HEK293 (cell line): ENCODE measurements around the gene ZC3H7B.

Experiments used
- CTCF ChIA-PET: fragments of 350-600 bp; formaldehyde crosslinking; extraction: SDS; loops from one replicate; lab custom pipeline; 2021; ENCODE audit warnings: antibody characterized with exemption; lab: Yijun Ruan, JAX
- POLR2A ChIA-PET: fragments of 300-600 bp; formaldehyde crosslinking; extraction: SDS; loops from one replicate; lab custom pipeline; 2020; ENCODE audit warnings: antibody characterized with exemption, inconsistent platforms; lab: Yijun Ruan, JAX
- H3K27ac ChIP-seq: fragments of 200-500 bp; sonication (Bioruptor generic); 2 replicates; pipeline ENCODE4 v1.5.1; 2014; ENCODE audit warnings: low read depth, low read length, control low read depth, inconsistent platforms; ENCODE audit errors: extremely low read depth
- H3K36me3 ChIP-seq, 2 experiments: fragments of 200-500 bp in 1 of 2; sonication (Bioruptor generic) in 1 of 2; 1 replicate in 1 of 2; 2 replicates in 1 of 2; pipeline ENCODE4 v1.5.1; 2014 to 2017; ENCODE audit warnings: inconsistent platforms in 2 of 2, low read length in 2 of 2; ENCODE audit not compliant: control insufficient read depth in 2 of 2, insufficient read depth in 1 of 2
- H3K4me1 ChIP-seq: fragments of 200-500 bp; sonication (Bioruptor generic); 2 replicates; pipeline ENCODE4 v1.5.1; 2014; ENCODE audit warnings: mild to moderate bottlenecking, low read length, inconsistent platforms; ENCODE audit not compliant: control insufficient read depth, insufficient read depth
- H3K4me3 ChIP-seq: 2 replicates; pipeline ENCODE4 v1.5.1; 2011; ENCODE audit warnings: low read depth, mild to moderate bottlenecking, control low read depth, low read length, moderate library complexity
- H3K9me3 ChIP-seq: fragments of 200-500 bp; sonication (Bioruptor generic); 2 replicates; pipeline ENCODE4 v1.5.1; 2014; ENCODE audit warnings: low read depth, low read length, inconsistent platforms; ENCODE audit not compliant: control insufficient read depth, insufficient read depth
- EGR2 ChIP-seq: fragments of 450-650 bp; formaldehyde crosslinking; IDR thresholded peaks from 2 replicates; pipeline ENCODE4 v1.5.1; 2016; ENCODE audit warnings: low read depth, missing biosample characterization, missing genetic modification characterization
- GLIS2 ChIP-seq: fragments of 450-650 bp; formaldehyde crosslinking; IDR thresholded peaks from 2 replicates; pipeline ENCODE4 v1.5.1; 2016; ENCODE audit warnings: missing biosample characterization, missing genetic modification characterization
- KLF16 ChIP-seq: fragments of 450-650 bp; formaldehyde crosslinking; IDR thresholded peaks from 2 replicates; pipeline ENCODE4 v1.5.1; 2017; ENCODE audit warnings: missing biosample characterization, missing genetic modification characterization
- PRDM1 ChIP-seq: fragments of 450-650 bp; formaldehyde crosslinking; IDR thresholded peaks from 2 replicates; pipeline ENCODE4; 2016; ENCODE audit warnings: missing biosample characterization, missing genetic modification characterization
- SCRT2 ChIP-seq: fragments of 450-650 bp; formaldehyde crosslinking; IDR thresholded peaks from 2 replicates; pipeline ENCODE4 v1.5.1; 2016; ENCODE audit warnings: missing biosample characterization, missing genetic modification characterization
- TRIM28 ChIP-seq: IDR thresholded peaks from 2 replicates; pipeline ENCODE4 v1.6.1; 2011; ENCODE audit warnings: low read length, control low read depth, borderline replicate concordance
- ZBTB8A ChIP-seq: fragments of 450-650 bp; formaldehyde crosslinking; IDR thresholded peaks from 2 replicates; pipeline ENCODE4 v1.5.1; 2016; ENCODE audit warnings: missing biosample characterization, missing genetic modification characterization
- ZFHX2 ChIP-seq: fragments of 450-650 bp; formaldehyde crosslinking; conservative IDR thresholded peaks from 2 replicates; pipeline ENCODE4 v1.5.1; 2016; ENCODE audit warnings: missing biosample characterization, missing genetic modification characterization
- ZNF121 ChIP-seq: fragments of 450-650 bp; formaldehyde crosslinking; IDR thresholded peaks from 2 replicates; pipeline ENCODE4 v1.5.1; 2016; ENCODE audit warnings: missing biosample characterization, missing genetic modification characterization
- ZNF146 ChIP-seq: fragments of 450-650 bp; formaldehyde crosslinking; IDR thresholded peaks from 2 replicates; pipeline ENCODE4 v1.5.1; 2016; ENCODE audit warnings: missing biosample characterization, missing genetic modification characterization
- ZNF354C ChIP-seq: fragments of 450-650 bp; formaldehyde crosslinking; IDR thresholded peaks from 2 replicates; pipeline ENCODE4 v1.5.1; 2016; ENCODE audit warnings: missing biosample characterization, missing genetic modification characterization, low read depth, borderline replicate concordance
- ZNF416 ChIP-seq: fragments of 450-650 bp; formaldehyde crosslinking; IDR thresholded peaks from 2 replicates; pipeline ENCODE4 v1.5.1; 2016; ENCODE audit warnings: missing biosample characterization, missing genetic modification characterization
- ZNF426 ChIP-seq: fragments of 450-650 bp; formaldehyde crosslinking; IDR thresholded peaks from 2 replicates; pipeline ENCODE4 v1.5.1; 2017; ENCODE audit warnings: missing biosample characterization, missing genetic modification characterization, mild to moderate bottlenecking, inconsistent platforms, moderate library complexity
- ZNF433 ChIP-seq: fragments of 450-650 bp; formaldehyde crosslinking; IDR thresholded peaks from 2 replicates; pipeline ENCODE4 v1.5.1; 2016; ENCODE audit warnings: missing biosample characterization, missing genetic modification characterization, low read depth
- ZNF529 ChIP-seq: fragments of 450-650 bp; formaldehyde crosslinking; IDR thresholded peaks from 2 replicates; pipeline ENCODE4 v1.5.1; 2017; ENCODE audit warnings: missing genetic modification characterization, missing biosample characterization; ENCODE audit not compliant: insufficient replicate concordance
- ZNF560 ChIP-seq: fragments of 450-650 bp; formaldehyde crosslinking; IDR thresholded peaks from 2 replicates; pipeline ENCODE4 v1.5.1; 2017; ENCODE audit warnings: missing biosample characterization, missing genetic modification characterization, borderline replicate concordance
- ZNF776 ChIP-seq: fragments of 450-650 bp; formaldehyde crosslinking; IDR thresholded peaks from 2 replicates; pipeline ENCODE4 v1.5.0; 2017; ENCODE audit warnings: missing biosample characterization, missing genetic modification characterization, borderline replicate concordance
- ZNF791 ChIP-seq: fragments of 450-650 bp; formaldehyde crosslinking; IDR thresholded peaks from 2 replicates; pipeline ENCODE4 v1.5.1; 2016; ENCODE audit warnings: missing biosample characterization, missing genetic modification characterization
- ZSCAN16 ChIP-seq: fragments of 450-650 bp; formaldehyde crosslinking; IDR thresholded peaks from 2 replicates; pipeline ENCODE4 v1.5.1; 2016; ENCODE audit warnings: missing biosample characterization, missing genetic modification characterization
- ZSCAN30 ChIP-seq: fragments of 450-650 bp; IDR thresholded peaks from 2 replicates; pipeline ENCODE4 v1.5.1; 2018; ENCODE audit warnings: missing biosample characterization, mild to moderate bottlenecking, missing genetic modification characterization, moderate library complexity
- TF ChIP-seq, protein P1 (sequence below): fragments of 450-650 bp; formaldehyde crosslinking; IDR thresholded peaks from 2 replicates; pipeline ENCODE4 v1.5.1; 2016; ENCODE audit warnings: missing biosample characterization, missing genetic modification characterization
- TF ChIP-seq, protein P2 (sequence below): fragments of 450-650 bp; formaldehyde crosslinking; IDR thresholded peaks from 2 replicates; pipeline ENCODE4 v1.5.1; 2017; ENCODE audit warnings: missing biosample characterization, missing genetic modification characterization

ZC3H7B gene

DNA sequence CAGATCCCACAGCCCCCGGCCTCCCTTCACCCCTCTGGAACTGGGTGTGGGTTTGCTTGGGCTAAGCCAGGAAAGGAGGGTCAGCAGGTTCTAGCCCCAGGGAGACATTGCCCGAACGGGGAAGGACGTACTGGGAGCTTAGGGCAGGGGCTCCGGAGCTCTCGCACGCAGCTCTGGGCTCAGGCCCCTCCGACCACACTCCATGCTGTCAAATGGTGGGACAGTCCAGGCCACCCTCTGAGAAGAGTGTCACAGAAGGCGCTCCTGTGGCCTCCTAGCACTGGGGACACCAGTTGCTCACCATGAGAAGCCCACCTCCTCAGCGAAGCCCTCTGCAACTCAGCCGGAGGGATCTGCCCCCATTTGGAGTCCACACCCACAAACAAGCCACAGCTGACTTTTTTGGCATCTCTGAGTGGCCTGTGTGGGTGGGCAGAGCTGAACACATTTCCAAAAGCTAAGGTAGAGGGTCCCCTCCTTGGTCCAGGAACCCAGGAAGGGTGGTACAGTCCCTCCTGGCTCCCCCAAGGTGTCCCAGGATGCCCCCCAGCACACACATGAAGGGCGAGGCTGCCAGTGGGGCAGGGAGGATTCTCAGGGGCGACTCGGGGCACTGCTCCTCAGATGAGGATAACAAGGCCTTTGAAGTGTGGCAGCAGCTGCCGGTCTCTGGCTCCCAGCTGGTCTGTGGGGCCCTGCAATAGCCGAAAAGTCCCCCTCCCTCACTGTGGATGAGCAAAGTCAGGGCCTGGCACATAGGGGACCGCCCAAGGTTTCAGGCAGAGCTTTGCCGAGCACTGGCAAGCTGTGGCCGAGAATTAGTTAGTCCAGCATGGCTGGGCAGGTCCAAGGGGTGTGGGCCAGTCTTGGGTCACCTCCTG, 67.5 kb downstream of the ZC3H7B start:
- Histone ChIP-seq H3K9me3 (no peaks in the 10 kb centered on the region), H3K27ac (no peak overlapping the region), H3K36me3 (no peaks in the 10 kb centered on the region), H3K4me3 (no peak overlapping the region), H3K4me1 (peaks cover 11% of the 10 kb centered on the region)
- ChIA-PET POLR2A (no interaction called here), CTCF (interaction anchor here (0.6 to 0.7 kb wide), 3 partner anchors 10 to 375 kb away, joined by 3 read pairs; no protein-coding TSS in a partner anchor)
- TF ChIP-seq EGR2 (tag by site-specific recombination) (peak; percentile 33; the same call in 1 of the 2 replicates), ZFHX2 (tag by site-specific recombination) (peak; percentile 58), ZNF529 (tag by site-specific recombination) (no peak), SCRT2 (tag by site-specific recombination) (peak; percentile 50), GLIS2 (tag by site-specific recombination) (peak; percentile 16; the same call in 1 of the 2 replicates), ZNF146 (tag by site-specific recombination) (no peak)
- TF ChIP-seq, protein P1, sequence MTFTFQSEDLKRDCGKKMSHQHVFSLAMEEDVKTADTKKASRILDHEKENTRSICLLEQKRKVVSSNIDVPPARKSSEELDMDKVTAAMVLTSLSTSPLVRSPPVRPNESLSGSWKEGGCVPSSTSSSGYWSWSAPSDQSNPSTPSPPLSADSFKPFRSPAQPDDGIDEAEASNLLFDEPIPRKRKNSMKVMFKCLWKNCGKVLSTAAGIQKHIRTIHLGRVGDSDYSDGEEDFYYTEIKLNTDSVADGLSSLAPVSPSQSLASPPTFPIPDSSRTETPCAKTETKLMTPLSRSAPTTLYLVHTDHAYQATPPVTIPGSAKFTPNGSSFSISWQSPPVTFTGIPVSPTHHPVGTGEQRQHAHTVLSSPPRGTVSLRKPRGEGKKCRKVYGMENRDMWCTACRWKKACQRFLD (tag by site-specific recombination): no peak

DNA sequence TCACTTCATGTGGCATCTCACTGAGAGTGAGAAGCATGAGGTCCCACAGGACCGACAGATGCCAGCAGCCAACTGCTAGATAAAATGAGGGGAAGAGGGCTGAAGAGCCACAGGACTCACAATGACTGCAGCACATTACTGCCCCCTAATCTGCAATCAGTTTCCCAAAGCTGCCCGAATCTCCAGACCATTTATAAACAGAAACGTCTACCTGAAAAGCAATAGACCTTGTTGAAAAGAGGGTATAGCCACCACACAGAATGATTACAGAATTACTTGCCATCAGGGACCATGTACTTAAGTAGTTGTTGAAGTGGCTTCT, 68.1 kb downstream of the ZC3H7B start:
- POLR2A ChIA-PET: no interaction called here
- no peak overlapping the region for H3K4me3 ChIP-seq
- TF ChIP-seq ZNF416 (tag by site-specific recombination): no peak
- TF ChIP-seq ZNF791 (tag by site-specific recombination): no peak
- TF ChIP-seq ZNF426 (tag by site-specific recombination): no peak
- no peak for TF ChIP-seq ZSCAN30
- no peak for TF ChIP-seq ZNF354C (tag by site-specific recombination)
- TF ChIP-seq ZNF776: no peak
- TF ChIP-seq ZBTB8A (tag by site-specific recombination): no peak
- no peak for TF ChIP-seq ZFHX2 (tag by site-specific recombination)
- TF ChIP-seq KLF16 (tag by site-specific recombination): no peak
- H3K27ac ChIP-seq: no peak overlapping the region
- H3K36me3 ChIP-seq: no peaks in the 10 kb centered on the region
- peaks cover 11% of the 10 kb centered on the region for H3K4me1 ChIP-seq
- CTCF ChIA-PET: no interaction called here
- H3K9me3 ChIP-seq: no peaks in the 10 kb centered on the region

DNA sequence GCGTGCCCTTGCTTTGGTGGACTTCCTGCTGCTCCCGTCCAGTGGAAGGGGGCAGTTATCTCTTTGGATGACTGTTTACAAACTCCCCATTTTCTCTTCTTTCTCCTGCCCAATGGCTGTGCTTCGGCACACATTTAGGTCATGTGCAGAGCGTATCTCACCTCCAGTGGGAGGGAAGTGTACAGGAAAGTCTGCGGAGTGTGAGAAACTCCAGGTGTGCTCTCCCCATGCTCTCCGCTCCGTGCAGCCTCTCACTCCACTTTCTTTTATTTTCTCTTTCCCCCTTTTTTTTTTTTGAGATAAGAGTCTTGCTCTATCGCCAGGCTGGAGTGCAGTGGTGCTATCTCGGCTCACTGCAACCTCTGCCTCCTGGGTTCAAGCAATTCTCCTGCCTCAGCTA, 68.5 kb downstream of the ZC3H7B start:
- no peaks in the 10 kb centered on the region for H3K36me3 ChIP-seq
- no peak for TF ChIP-seq ZNF560
- peak; percentile 70 for TF ChIP-seq PRDM1 (tag by site-specific recombination)
- TF ChIP-seq TRIM28: no peak
- TF ChIP-seq, all 188 proteins: peak for 1
- ChIA-PET POLR2A (no interaction called here), CTCF (no interaction called here)
- Histone ChIP-seq H3K27ac (no peak overlapping the region), H3K9me3 (no peaks in the 10 kb centered on the region), H3K4me1 (peaks cover 11% of the 10 kb centered on the region), H3K4me3 (no peak overlapping the region)

DNA sequence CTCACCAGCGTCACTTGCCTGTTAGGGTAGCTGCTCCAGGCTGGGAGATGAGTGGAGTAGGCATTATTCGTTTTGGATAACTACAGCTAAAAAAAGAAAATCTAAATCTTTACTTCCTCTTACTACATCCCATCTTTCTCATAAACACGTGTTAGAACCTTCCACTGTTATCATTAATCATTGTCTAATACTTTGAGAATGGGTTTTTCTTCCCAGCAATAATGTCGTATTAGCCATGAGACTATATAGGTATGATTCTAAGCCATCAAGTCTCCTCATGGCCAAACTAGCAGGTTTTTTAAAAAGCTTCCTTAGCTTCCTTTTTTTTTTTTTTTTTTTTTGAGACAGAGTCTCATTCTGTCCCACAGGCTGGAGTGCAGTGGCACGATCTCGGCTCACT, 76.5 kb downstream of the ZC3H7B start:
- Histone ChIP-seq H3K27ac (no peak overlapping the region), H3K9me3 (no peaks in the 10 kb centered on the region), H3K4me3 (no peak overlapping the region), H3K4me1 (peaks cover 8% of the 10 kb centered on the region), H3K36me3 (no peaks in the 10 kb centered on the region)
- ChIA-PET POLR2A (interaction anchor here (0.6 to 1.6 kb wide), 4 partner anchors 11 to 375 kb away, joined by 3 read pairs; partner anchors contain the start of gene RANGAP1), CTCF (interaction anchor here (0.5 to 1.3 kb wide), 2 partner anchors 12 to 219 kb away, joined by 3 to 4 read pairs; no protein-coding TSS in a partner anchor)
- TF ChIP-seq ZNF121 (tag by site-specific recombination) (no peak), ZSCAN16 (tag by site-specific recombination) (no peak), ZNF433 (no peak)
- TF ChIP-seq, protein P2, sequence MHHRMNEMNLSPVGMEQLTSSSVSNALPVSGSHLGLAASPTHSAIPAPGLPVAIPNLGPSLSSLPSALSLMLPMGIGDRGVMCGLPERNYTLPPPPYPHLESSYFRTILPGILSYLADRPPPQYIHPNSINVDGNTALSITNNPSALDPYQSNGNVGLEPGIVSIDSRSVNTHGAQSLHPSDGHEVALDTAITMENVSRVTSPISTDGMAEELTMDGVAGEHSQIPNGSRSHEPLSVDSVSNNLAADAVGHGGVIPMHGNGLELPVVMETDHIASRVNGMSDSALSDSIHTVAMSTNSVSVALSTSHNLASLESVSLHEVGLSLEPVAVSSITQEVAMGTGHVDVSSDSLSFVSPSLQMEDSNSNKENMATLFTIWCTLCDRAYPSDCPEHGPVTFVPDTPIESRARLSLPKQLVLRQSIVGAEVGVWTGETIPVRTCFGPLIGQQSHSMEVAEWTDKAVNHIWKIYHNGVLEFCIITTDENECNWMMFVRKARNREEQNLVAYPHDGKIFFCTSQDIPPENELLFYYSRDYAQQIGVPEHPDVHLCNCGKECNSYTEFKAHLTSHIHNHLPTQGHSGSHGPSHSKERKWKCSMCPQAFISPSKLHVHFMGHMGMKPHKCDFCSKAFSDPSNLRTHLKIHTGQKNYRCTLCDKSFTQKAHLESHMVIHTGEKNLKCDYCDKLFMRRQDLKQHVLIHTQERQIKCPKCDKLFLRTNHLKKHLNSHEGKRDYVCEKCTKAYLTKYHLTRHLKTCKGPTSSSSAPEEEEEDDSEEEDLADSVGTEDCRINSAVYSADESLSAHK: no peak
